NCI-H1092 treated with DMSO at 0.1 percent for 48 hours (cell line): ENCODE data around the gene STARD3NL.

Source experiments
- DNase-seq: peaks from one replicate; lab custom pipeline; 2025; lab: John Stamatoyannopoulos, UW

The STARD3NL gene

GRCh38 chr7:38185395-38186307, 7.6 kb downstream of the STARD3NL start:
- DNase-seq: no peak

GRCh38 chr7:38186593-38187314, 8.7 kb downstream of the STARD3NL start:
- no peak for DNase-seq

GRCh38 chr7:38187794-38188440, 9.9 kb downstream of the STARD3NL start:
- no peak for DNase-seq

DNA sequence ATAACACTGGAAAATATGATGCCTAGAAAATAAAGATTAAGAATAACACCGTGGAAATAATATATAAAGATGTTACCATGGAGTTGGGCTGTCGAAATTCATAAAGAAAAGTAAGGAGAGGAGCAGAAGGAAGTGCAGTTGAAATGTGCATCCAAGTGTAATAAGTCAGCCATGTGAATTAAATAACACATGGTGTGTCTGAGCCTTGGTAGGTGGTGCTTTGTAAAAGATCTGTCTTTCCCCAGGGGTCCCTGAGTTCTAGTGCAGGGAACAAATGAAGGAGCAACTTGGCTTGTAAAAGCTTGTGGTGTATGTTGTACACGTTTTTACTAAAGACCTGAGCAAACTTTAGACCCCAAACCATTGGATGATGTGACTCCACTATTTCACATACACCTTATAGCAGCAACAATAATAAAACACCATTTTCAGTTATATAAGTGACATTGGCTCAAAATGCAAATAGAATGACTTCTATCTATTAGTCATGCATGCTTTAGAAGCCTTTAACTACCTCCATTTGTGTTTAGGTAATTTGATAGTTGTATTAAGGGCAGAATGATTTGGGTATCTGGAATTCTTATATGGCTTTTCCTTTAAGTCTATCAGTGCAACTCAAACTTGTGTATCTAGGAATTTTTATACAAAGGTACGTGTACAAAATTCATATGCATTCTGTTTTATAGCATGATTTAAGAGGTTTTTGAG, 11.3 kb downstream of the STARD3NL start:
- no peak for DNase-seq

GRCh38 chr7:38190011-38190410, 12.0 kb downstream of the STARD3NL start:
- DNase-seq: no peak

DNA sequence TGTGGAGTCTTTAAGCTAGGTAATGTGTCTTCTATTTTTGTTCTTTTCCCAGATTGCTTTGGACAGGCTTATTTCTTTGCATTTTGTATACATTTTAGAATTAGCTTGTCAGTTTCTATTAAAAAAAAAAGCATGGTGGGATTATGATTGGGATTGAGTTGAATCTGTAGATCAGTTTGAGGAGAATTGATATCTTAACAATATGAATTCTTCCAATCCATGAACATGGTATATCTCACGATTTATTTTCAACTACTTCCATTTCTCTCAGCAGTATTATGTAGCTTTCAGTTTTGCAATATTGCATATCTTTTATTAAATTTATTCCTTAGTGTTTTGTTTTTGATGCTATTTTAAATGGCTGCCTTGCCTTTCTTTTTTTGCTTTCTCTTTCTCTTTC, 13.7 kb downstream of the STARD3NL start:
- no peak for DNase-seq

DNA sequence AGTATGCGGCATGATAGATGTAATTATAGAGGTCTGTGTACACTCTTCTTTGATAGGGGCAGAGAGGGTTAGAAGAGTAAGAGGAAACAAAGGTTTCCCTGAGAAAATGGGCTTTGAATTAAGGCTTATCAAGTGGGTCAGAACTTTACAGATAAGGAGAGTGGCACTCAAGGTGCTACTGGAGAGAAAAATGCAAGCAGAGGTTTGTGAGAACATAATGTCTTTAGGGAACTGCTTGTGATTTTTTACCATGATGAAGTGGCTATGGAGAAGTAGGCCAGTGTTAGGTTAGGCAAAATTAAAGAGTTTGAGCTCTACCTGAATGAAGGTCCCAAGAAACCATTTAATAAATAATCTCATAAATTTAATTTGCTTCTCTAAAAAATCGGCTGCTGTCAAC, 14.3 kb downstream of the STARD3NL start:
- DNase-seq: no peak

DNA sequence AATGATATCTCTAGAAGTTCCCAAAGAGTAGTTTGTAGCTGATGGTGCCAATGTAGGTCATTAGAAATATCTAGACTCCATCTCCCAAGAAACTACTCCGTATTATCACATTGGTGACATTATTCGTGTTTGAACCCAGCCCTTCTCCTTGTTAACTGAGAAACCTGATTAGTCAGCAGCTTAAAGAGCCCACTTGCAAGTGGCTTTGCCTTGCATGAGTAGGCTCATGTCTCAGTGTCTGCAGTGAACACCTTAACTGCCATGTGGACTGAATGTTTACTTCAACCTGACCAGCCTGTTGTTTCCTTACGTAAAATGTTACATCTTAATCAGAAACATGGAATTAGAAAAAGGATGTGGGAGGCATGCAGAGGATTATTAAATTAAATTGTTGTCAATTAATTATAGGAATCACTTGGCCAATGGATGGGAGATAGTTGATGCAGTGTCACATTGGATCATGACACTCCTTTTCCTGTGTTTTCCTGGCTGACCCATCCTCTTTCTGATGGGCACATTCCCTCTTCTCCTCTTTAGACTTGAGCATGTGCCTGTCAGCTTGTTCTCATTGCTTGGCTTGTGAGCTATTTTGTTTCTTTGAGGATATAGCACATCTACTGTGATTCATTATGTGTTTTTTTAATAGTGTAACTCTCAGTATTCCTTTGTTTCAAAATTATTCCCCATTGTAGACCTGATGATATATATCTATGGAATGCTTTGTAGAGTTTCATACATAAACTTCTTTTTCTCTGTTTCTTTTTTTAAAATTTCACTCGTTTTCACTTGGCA, 18.0 kb downstream of the STARD3NL start:
- DNase-seq: no peak

GRCh38 chr7:38198366-38198765, 20.3 kb downstream of the STARD3NL start:
- no peak for DNase-seq

DNA sequence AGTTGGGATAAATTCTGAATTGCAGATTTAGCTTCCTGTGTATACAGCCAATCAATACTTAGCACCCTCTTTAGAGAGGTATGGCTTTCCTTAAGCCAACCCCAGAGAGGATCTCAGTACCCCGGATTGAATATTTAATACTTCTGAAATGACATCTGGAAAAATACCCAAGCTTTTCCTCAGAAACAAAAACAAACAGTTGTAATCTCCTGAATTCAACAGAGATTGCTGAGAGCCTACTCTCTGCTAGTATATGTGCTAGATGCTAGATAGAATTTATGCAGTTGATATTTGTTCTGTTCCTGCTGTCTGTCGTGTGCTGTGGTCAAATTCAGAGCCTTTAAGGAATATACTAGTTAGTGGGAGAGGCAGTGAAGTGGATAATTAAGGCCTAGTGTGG, 21.1 kb downstream of the STARD3NL start:
- DNase-seq: no peak

- DNase-seq: no peak
Observed at GRCh38 chr7:38199782-38200181, 21.7 kb downstream of the STARD3NL start.

- DNase-seq: no peak
Observed at GRCh38 chr7:38206071-38206470, 28.0 kb downstream of the STARD3NL start.

DNA sequence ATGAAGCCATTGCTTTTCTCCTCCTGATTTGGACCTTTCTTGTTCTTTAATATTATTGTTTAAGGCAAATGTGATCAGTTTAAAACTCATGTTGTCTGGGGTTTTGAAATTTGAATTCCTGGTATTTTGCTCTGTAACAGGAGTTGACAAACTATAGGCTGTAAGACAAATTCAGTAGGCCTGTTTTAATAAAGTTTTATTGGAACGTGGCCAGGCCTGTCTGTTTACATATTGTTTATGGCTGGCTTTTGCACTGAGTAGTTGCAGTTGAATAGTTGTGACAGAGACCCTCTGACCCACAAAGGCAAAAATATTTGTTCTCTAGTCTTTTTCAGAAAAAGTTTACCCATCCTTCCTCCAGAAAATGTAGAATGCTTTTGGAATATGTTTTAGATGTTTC, 29.8 kb downstream of the STARD3NL start:
- no peak for DNase-seq

DNA sequence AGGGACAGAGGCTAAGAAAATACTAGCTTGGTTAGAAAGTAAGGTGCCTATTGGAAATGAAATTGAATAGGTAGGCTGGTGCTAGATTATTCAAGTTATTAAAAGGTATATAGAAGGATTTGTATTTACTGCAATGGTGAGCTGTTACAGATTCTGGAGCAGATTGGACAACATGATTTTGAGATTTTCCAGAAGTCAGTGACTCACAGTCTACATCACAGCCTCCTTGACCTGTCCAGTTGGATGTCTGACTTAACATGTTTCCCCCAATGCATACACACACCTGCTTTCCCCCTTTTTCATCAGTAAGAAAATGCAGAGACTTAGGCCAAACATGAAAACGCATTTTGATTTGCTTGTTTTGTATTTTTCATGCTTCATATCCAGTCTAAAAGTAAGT, 33.4 kb downstream of the STARD3NL start:
- no peak for DNase-seq

- no peak for DNase-seq
Observed at GRCh38 chr7:38211940-38212339, 33.9 kb downstream of the STARD3NL start.

- DNase-seq: no peak
Observed at GRCh38 chr7:38215115-38215514, 37.1 kb downstream of the STARD3NL start.

- DNase-seq: peak; percentile 79
Observed at GRCh38 chr7:38215735-38216670, 38.0 kb downstream of the STARD3NL start.

- DNase-seq: no peak
Observed at GRCh38 chr7:38217672-38218071, 39.6 kb downstream of the STARD3NL start.

GRCh38 chr7:38220452-38220851, 42.4 kb downstream of the STARD3NL start:
- DNase-seq: no peak

GRCh38 chr7:38222481-38223096, 44.5 kb downstream of the STARD3NL start:
- peak; percentile 66 for DNase-seq
